ENCODE measurements around the gene SMARCD2.
A peak's percentile ranks its signal among the peaks of the same experiment; 100 is the strongest.

Gene SMARCD2

DNA sequence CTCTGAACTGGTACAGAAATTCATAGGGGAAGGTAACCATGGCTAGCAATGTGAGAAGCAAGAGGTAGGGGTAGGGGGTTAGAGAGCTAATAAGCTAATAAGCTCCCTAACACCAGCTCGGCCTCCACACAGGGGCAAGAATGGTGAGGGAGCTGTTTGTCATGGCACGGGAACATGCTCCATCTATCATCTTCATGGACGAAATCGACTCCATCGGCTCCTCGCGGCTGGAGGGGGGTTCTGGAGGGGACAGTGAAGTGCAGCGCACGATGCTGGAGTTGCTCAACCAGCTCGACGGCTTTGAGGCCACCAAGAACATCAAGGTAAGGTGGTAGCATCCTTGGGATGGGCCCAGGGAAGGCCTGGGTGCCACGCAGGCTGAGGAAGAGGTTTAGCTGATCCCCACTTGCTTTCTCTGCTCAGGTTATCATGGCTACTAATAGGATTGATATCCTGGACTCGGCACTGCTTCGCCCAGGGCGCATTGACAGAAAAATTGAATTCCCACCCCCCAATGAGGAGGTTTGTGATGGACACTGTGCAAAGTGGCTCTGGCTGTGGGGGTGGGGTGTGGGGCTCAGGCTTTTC is 11.5 kb downstream of the SMARCD2 start:
- DNase-seq, result no peak

DNA sequence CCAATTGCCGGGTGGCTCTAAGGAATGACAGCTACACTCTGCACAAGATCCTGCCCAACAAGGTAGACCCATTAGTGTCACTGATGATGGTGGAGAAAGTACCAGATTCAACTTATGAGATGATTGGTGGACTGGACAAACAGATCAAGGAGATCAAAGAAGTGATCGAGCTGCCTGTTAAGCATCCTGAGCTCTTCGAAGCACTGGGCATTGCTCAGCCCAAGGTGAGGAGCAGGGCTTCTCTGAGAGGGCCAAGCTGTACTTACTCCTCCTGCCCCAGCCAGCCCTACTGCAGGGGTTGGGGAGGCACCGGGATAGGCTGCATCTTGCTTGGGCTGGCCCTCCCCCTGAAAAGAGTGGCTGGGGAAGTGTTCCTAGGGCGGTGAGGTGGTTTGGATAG is 12.2 kb downstream of the SMARCD2 start:
- DNase-seq, result no peak

DNA sequence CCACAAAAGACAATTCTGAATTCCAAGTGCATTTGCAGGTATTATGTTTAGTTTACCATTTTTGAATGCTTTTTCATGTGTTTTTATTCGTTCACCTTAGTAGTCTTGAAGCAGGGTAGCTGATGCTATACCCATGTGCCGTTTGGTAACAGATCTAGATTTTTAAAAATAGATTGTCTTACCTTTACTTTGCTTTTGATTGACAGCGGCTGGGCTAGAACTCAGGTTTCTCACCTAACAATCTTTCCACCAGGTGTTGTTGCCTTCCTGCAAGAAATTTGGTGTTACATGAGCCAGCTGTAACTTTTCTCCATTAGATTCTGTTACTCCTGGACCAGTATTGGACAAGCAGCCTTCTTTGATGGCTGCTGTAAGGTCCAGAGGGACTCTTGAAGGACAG is 13.5 kb downstream of the SMARCD2 start:
- no peak for DNase-seq

DNA sequence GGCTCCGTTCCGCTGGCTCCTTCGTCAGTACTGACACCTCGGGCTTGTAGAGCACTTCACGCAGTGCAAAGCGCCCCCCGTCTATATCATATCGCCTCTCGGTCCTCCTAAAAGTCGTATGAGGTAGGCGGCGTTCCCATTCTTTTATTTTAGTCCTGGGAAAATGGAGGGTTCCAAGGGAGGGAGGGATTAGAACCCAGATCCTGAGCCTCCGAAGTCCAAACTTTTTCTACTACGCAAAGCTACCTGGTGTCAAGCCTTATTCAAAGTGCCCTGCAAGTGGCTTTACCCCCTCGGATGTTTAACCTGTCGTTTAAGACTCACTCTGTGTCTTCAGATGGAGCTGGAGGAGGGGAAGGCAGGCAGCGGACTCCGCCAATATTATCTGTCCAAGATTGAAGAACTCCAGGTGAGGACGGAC is 14.7 kb downstream of the SMARCD2 start:
- DNase-seq, result no peak

DNA sequence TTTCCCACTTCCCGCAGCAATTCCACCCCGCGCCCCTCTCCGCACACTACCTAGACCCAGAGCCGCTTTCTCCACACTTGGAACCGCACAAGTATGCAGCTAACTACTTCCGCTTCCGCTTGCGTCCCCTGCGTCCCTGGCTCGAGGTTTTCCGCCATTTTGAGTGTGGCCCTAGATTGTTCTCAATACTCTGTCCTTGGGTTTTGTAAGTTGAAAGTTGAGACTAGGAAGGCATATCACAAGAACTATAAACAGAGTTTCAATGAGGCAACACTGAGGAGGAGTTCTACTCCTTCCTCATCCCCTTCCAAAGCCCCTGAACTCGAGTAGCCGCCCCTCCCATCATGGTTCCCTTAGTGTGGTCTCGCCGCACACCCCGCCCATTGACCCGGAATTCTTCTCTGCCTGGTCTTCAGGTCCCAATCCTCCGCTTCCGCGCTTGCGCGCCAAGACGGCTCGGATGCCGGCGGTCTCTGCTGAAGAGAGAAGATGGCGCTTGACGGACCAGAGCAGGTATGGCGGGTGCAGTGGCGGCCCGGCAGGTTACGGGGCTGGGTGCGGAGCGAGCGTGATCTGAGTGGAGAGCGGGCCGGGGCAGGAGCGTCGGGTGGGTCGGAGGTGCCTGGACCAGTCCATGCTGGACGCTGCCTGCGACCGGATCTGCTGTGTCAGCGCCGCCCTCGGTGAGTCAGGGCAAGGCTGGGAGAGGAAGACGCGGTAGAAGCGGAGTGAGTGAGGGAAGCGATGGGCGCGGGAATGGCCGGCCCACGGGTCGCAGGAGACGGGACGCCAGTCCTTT is 15.3 kb downstream of the SMARCD2 start, which contains the start of the genes FTSJ3 and PSMC5:
Gene FTSJ3, minus strand, starts transcription at position 662 of the 799 bp plus-strand sequence. CDS start 761 bp downstream, outside the sequence.
Gene PSMC5, plus strand, starts transcription at position 430 of the 799 bp plus-strand sequence. Its CDS starts 60 bp downstream, at position 490.
- peak; percentile 87 for DNase-seq

DNA sequence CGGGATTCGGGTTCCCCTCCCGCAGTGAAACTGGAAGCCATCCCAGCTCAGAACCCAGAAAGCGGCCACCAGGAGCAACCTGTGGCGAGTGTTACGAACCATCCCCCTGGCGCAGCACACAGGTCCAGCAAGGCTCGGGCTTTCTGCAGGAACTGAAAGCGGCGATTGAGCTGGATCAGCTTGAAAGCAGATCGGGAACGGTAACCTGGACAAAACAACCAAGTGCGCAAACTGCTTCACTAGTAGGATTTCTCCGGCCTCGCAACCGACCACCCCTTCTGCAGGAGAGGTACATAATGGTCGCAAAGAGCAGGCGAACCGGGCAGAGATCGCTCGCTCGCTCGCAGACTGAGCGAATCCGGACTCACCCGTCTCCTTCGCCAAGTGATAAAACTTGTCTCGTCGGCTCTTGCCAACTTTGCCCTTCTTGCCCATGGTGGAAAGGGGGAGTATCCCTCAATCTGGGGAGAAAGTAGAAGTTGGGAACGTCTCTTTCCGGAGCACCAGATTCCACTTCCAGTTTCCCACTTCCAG is 15.9 kb downstream of the SMARCD2 start:
- no peak for DNase-seq

DNA sequence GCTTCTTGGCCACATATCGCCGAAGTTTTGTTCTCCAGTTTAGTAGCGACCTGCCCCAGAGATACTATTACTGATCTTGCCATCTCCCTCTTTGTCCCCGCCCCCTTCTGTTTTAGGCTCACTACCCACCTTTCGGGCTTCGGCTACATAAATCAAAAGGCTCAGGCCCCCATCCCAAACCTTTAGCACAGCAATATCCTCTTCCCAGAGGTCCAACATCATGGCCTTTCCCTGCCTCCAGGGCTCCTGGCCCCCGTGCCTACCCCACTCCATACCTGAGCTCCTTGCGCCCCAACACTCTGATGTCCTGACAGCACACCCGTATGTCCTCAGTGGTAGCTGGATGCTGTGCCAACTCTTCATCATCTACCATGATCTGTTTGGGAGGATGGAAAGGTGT is 18.1 kb downstream of the SMARCD2 start:
- DNase-seq, result no peak

DNA sequence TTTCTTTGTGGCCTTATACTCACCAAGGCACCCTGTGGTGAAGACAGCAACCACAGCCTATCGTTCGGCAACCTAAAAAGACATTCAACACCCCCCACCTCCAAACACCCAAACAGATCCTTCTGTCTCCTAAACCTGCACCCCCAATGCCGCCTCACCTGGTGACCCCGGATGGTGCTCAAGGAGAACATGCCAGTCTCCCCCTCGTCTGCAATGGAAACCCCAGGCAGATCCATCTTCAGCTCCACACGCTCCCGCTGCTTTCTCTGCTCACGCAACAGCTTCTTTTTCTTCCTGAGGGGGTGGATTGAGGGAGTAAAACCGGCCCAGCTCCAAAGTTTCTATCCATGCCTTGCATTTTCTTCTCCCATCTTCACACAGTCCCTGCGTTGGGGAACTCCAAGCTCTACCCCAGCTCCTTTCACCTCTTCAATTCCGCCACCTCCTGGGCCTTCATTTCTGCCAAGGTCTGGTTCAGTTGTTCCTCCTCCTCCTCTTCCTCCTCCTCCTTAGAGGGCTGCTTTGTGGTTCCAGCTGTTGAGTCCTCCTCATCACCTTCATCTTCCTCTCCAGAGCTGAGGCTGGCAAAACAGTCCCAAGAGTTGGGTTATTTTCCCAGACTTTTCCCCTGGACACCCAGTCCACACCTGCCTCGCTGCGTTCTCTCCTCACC is 18.7 kb downstream of the SMARCD2 start:
- no peak for DNase-seq

DNA sequence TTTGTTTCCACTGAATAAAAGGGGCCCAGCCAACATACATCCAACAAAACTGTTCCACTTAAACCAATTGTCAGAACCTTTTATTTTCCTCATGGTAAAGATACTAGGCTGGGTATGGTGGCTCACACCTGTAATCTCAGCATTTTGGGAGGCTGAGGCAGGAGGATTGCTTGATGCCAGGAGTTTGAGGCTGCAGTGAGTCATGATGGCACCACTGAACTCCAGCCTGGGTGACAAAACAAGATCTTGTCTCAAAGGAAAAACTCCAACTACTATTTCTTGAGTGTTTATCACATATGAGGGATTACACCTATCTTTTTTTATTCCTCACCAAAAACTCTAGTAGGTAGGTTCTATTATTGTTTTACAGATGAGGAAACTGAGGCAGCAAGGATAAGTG is 19.9 kb downstream of the SMARCD2 start:
- DNase-seq, result no peak

DNA sequence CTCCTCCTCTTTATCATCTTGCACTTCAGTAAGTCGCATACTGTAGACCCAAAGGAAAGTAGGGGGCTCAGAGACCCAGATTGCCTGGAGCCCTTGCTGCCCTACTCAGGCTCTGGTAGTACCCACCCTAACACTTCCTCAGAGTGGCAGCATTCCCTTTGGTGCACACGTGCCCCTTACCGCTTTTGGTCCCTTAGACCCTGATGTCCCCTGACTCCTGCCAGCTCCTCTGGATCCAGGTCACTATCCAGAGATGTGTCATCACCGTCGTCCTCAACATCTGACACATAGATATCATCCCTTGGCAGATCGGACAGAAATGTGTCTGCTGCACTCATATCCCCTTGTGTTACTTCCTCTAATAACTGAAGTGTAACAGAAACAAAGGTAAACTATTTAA is 20.7 kb downstream of the SMARCD2 start:
- no peak for DNase-seq

DNA sequence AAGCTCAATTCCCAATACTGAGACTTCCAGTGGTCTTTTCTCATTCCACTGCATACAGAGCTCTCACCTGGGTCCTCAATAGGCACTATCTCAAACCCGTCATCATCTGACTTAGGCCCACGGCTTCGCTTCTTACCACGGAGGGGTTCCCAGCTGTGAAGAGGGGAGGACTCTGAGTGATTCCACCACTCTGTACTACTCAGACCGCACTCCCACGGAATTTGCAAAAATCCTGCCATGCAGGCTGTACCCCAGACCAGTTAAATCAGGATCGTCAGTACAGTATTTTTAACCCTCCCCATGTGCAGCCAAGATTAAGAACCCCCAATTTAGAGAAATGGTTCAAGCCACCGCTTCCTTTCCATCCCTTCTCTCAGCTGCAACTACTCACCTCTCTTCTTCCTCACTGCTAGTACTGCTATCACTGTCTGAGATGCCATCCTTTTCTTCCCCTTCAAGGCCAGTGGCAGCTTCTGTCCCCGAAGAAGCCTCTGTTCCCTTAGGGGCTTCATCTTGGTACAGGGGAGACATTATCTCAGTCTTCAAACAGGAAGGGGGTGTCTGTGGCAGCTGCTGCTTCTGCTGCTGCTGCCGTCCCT is 21.4 kb downstream of the SMARCD2 start:
- no peak for DNase-seq

DNA sequence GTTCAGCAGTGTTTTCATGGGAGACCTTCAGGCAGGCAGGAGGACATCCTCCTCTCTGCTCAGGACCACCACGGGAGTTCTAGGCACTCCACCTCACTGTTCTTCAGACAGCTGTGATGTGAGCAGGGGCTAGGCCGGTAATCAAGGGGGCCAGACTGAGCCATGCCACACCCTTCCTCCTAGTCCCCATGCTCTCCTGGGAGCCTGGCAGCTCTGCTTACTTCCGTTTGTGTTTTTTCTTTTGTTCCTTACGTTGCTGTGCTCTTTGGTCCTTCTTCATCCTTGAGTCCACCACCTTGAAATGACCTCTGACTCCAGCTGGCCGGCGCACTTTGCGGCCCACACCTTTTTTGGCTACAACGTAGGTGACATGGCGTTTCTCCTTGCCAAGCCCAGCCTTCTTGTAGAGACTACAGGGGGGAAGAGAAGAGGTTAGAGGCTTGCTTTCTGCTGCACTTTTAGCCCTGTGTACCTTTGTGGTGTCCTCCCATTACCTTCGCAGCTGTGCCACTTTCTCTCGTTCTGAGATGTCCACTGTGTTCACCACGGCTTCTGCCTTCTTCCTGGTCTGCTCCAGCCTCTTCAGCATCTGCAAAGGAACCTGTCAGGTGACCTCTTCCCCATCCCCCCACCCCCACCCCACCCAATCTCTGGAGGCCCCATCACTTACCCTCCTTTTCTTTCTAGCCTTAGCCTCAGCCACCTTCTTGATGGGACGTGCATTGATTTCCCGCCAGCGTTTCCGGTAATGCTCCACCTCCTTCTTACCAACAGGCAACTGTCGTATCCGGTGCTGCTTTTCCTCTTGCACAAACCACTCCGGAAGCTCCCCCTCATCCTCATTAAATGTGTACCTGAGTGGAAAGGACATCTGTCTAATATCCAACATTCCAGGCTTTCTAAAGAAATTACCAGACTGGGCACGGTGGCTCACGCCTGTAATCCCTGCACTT is 22.6 kb downstream of the SMARCD2 start:
- DNase-seq, result no peak

DNA sequence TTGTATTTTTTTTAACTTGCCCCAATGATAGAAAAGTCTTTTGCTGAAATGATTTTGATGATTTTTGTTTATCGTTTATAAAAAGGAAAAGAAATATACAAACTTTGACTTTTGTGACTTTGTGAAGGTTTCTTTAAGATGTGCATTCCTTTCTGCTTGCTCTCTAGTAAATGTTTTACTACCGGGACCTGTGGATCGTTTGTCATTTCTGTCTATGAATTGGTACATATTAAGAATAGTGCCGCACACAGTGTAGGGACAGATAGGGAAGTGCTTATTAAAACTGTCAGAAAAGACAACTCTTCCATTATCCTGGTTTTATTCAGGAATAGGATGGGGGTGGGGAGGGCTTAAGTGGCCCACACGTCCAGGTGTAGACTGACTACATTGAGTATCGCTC is 23.4 kb downstream of the SMARCD2 start:
- no peak for DNase-seq

DNA sequence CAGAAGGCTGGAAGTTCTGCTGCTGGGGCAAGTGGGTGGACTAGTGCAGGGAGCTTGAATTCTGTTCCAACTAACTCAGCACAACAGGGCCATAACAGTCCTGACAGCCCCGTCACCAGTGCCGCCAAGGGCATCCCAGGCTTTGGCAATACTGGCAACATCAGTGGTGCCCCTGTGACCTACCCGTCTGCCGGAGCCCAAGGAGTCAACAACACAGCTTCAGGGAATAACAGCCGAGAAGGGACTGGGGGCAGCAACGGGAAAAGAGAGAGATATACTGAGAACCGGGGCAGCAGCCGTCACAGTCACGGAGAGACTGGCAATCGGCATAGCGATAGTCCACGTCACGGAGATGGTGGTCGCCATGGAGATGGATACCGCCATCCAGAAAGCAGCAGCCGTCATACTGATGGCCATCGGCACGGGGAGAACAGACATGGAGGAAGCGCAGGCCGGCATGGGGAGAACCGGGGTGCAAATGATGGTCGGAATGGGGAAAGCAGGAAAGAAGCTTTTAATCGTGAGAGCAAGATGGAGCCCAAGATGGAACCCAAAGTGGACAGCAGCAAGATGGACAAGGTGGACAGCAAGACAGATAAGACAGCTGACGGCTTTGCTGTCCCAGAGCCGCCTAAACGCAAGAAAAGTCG is 24.6 kb downstream of the SMARCD2 start:
- no peak for DNase-seq

DNA sequence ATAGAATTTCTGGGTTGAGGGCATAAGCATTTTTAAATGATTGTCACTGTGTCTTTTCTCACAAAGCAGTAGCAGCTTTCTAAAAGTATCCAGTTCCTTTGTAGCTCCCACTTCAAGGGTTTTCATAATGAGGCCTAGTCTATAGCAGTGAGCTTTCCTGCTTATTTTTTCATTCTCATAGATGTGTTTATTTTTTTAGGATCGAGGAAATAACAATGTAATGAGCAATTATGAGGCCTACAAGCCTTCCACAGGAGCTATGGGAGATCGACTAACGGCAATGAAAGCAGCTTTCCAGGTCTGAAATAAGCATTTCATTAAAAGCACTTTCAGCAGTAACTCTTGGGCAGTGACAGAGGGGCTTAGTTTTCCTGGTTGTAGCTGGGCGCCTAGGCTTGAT is 25.8 kb downstream of the SMARCD2 start:
- DNase-seq, result no peak

DNA sequence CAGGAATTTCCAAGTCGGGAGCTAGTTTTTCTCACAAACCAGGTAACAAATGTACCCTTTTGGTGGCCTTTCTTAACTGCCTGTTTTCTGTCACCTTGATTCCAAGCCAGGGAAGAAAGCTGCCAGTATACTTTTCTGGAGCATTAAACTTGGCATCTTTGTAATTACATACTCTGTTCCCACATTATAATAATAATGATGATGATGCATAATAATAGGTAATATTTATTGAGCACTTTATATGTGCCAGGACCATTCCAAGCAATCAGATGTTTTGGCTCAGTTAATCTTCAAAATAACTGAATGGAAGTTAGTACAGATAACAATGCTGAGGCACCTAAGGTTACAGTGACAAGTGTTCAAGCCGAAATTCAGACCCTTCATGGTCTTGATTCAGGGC is 26.4 kb downstream of the SMARCD2 start:
- no peak for DNase-seq

DNA sequence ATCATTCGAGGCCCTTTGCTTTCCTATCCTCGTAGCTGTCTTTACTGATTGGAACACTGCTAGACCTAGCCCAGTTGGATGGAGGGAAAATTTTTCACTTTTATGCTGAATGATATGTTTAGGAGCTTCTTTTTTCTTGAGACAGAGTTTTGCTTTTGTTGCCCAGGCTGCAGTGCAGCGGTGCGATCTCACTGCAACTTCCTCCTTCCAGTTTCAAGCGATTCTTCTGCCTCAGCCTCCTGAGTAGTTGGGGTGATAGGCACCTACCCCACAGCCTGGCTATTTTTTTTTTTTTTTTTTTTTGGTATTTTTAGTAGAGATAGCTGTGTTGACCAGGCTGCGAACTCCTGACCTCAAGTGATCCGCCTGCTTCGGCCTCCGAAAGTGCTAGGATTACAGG is 32.5 kb downstream of the SMARCD2 start:
- no peak for DNase-seq

DNA sequence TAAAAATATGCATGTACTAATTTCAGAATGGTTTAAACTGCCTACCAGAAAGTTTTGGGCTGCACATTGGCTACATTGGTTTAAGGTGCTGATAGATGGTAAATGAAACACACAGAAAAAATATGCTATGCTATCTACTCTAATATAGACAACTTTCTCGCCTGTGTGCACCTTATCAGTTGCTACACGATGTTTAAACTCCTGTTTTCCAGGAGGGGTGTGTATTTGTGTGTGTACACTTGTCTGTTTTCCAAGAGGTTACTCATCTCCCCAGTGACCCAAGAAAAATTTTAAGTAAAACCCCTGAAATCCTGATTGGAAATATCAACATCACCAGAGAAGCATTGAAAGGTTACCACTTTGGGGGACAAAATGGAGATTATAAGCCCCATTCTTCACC is 36.9 kb downstream of the SMARCD2 start:
- no peak for DNase-seq

DNA sequence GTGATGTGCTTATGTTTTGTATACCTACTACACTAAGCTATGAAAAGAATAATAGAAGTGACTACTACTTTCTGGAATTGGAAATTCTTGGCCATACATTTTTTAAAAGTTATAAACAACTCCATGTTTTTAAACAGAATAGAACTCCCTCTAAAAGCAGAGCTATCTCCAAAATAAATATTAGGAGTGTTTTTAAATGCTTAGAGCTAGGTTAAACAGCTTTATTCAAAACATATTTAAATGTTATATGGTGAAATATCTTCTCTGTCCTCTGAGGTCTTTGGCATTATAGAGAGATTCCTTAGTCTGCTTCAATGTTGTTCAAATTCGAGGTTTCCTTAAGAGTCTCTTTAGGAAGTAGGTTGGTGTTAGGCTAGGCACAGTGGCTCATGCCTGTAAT is 38.2 kb downstream of the SMARCD2 start:
- no peak for DNase-seq

DNA sequence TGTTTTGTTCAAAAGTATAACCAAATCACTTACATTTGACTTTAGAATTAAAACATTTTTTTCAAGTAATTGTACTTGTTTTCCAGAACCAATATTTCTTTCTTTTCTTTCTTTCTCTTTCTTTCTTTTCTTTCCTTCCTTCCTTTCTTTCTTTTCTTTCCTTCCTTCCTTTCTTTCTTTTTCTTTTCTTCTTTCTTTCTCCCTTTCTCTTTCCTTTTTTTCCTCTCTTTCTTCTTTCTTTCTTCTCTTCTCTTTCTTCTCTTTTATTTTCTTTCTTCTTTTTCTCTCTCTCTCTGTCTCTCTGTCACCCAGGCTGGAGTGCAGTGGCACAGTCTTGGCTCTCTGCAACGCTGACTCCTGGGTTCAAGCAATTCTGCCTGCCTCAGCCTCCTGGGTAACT is 41.7 kb downstream of the SMARCD2 start:
- DNase-seq, result no peak

DNA sequence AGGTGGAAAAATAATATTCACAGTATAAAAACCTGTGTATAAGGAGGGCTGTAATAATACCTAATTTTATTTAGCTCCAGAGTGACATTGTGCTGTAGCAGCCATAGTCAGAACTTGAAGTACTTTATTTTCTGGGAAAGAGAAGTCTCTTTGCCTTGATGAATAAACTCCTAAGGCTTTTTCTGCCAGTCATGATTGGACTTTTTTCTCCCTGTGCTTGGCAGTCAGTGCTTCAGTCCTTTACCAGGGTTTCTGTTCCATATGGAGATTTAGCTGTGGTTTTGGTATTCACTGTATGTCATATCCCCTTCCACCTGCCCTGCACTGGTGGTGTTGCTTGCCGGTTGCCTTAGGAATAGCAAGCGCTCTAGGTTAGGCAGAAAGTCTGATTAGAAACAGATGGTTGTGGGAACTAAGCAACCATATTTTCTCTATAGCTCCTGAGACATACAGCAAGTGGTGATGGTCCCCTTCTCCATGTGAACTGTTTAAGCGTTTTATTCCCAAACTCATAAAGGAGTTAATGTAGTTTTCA is 43.8 kb downstream of the SMARCD2 start:
- DNase-seq, result no peak

Measured in NCI-H2029 (cell line).